ENCODE results near the gene PRDM12. TPM values are rescaled to one million over a fixed set of nuclear protein-coding genes. Genes with fewer than 3 reads are reported as not detected.

PRDM12 gene
- total RNA-seq, 2 donors from 2014 or later = not detected

DNA sequence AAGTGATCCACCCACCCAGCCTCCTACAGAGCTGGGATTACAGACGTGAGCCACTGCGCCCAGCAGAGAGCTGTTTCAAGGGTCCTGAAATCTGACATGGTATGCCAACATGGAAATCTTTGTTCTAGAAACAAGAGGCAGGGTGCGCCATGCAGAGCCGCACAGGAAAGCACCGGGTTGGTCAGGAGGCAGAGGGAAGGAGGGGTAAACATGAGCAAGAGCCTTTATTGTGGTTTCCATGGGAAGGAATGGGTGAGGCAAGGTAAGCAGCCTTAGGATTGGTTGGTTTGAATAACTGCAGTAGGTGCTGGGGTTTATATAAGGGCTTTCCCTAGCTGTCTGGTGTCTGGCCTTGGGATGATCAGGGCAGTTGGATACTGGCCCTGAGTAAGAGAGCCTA lies 23.7 kb downstream of the PRDM12 start:
- TF ChIP-seq, protein P1, sequence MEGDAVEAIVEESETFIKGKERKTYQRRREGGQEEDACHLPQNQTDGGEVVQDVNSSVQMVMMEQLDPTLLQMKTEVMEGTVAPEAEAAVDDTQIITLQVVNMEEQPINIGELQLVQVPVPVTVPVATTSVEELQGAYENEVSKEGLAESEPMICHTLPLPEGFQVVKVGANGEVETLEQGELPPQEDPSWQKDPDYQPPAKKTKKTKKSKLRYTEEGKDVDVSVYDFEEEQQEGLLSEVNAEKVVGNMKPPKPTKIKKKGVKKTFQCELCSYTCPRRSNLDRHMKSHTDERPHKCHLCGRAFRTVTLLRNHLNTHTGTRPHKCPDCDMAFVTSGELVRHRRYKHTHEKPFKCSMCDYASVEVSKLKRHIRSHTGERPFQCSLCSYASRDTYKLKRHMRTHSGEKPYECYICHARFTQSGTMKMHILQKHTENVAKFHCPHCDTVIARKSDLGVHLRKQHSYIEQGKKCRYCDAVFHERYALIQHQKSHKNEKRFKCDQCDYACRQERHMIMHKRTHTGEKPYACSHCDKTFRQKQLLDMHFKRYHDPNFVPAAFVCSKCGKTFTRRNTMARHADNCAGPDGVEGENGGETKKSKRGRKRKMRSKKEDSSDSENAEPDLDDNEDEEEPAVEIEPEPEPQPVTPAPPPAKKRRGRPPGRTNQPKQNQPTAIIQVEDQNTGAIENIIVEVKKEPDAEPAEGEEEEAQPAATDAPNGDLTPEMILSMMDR (IDR thresholded peaks at IDR 0.05) = no peak
- no peak overlapping the region for H3K4me3 ChIP-seq
- no peaks in the 10 kb centered on the region for H3K27me3 ChIP-seq (replicated peaks; ENCODE audit: insufficient read depth)
- H3K36me3 ChIP-seq = no peaks in the 10 kb centered on the region
- no peak overlapping the region for H3K27ac ChIP-seq
- no peak for DNase-seq (ENCODE audit: low spot score)
- H3K9me3 ChIP-seq = peaks cover 3% of the 10 kb centered on the region
- ATAC-seq (ENCODE audit: insufficient number of reproducible peaks, low FRiP score, low read depth) = no peak
- H3K4me1 ChIP-seq (ENCODE audit: control insufficient read depth in 1 of 2, low read depth in 2 of 2) = peaks cover 6 to 12% of the 10 kb centered on the region in 2 donors

DNA sequence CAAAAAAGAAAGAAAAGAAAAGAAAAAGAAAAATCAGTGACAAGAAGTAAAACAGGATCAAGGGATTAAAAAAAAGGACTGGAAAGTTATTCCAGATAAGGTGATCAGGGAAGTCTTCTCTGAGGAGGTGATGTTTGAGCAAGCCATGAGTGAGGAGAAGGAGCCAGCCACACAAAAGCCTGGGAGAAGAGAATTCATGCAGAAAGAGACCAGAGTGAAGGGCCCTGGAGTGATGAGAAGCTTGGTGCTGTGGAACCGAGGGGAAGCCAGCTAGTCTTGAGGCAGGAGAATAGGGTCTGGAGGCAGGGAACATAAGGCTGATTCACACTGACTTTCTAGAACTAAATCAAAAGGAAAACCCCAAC lies 25.2 kb downstream of the PRDM12 start:
- Histone ChIP-seq H3K4me1 (ENCODE audit: control insufficient read depth in 1 of 2, low read depth in 2 of 2) (peaks cover 10 to 20% of the 10 kb centered on the region in 2 donors), H3K36me3 (no peaks in the 10 kb centered on the region), H3K4me3 (peak overlapping the region; percentile 69), H3K27ac (peak overlapping the region; percentile 49 to 74), H3K9me3 (peaks cover 3% of the 10 kb centered on the region), H3K27me3 (replicated peaks; ENCODE audit: insufficient read depth) (no peaks in the 10 kb centered on the region)
- DNase-seq (ENCODE audit: low spot score) (no peak), ATAC-seq (ENCODE audit: insufficient number of reproducible peaks, low FRiP score, low read depth) (no peak)
- TF ChIP-seq, protein P1 (IDR thresholded peaks at IDR 0.05) = no peak

DNA sequence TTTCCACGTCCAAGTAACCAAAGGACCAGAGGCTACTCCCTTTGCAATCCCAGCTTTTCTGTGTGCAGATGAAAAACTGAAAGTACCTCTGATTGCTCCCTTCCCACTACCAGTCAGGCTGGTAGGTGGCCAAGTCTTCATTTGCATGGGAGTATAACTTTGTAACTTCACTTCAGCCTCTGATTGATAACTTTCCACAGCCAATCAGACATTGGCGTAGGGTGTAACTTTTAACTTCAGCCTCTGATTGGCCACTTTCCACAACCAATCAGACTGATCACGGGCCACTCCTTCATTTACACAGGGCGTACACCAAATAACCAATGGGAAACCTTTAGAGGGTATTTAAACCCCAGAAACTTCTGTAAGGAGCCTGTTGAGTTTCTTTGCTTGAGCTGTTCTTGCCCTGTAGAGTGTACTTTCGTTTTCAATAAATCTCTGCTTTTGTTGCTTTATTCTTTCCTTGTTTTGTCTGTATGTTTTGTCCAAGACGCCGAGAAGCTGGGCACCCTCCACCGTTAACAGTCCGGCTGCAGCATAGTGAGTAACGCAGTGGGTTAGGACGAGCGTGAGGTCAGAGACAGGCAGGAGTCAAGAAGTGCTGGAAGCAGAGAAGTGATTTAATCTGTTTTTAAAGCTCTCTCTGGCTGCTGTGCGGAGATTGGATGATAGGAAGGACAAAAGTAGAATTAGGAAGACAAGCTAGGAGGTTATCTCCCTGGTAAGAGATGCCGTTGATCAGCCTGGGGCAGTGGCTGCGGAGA lies 25.7 kb downstream of the PRDM12 start:
- no peaks in the 10 kb centered on the region for H3K27me3 ChIP-seq (replicated peaks; ENCODE audit: insufficient read depth)
- peaks cover 1% of the 10 kb centered on the region for H3K9me3 ChIP-seq
- peaks cover 14 to 25% of the 10 kb centered on the region in 2 donors for H3K4me1 ChIP-seq (ENCODE audit: control insufficient read depth in 1 of 2, low read depth in 2 of 2)
- ATAC-seq (ENCODE audit: insufficient number of reproducible peaks, low FRiP score, low read depth) = peak; percentile 86
- DNase-seq (ENCODE audit: low spot score) = peak; percentile 53
- H3K36me3 ChIP-seq = no peaks in the 10 kb centered on the region
- peak overlapping the region; percentile 73 to 85 for H3K27ac ChIP-seq
- TF ChIP-seq, protein P1 (IDR thresholded peaks at IDR 0.05) = no peak
- peak overlapping the region; percentile 69 for H3K4me3 ChIP-seq

DNA sequence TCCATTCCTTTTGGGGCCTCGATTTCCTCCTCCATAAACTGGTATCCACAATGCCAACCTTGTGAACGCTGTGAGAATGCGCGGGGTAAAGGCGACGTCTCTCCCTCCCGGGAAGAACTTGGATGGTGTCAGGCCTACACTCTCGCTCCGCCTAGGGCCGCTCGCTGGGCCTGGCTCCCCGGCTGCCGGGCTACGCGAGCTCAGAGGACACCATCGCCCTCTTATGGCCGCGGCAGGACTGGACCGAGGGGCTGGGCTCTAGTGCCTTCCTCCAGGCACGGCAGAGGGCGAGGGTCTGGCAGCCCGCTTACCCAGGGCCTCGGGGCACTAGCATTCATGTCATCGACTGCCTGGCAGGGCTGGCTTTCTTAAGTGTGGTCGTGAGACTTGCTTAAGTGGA lies 27.9 kb downstream of the PRDM12 start:
- Histone ChIP-seq H3K9me3 (no peaks in the 10 kb centered on the region), H3K36me3 (peaks cover 8% of the 10 kb centered on the region), H3K4me3 (peak overlapping the region; percentile 90), H3K27me3 (replicated peaks; ENCODE audit: insufficient read depth) (no peaks in the 10 kb centered on the region), H3K4me1 (ENCODE audit: control insufficient read depth in 1 of 2, low read depth in 2 of 2) (peaks cover 14 to 28% of the 10 kb centered on the region in 2 donors), H3K27ac (no peak overlapping the region)
- no peak for ATAC-seq (ENCODE audit: insufficient number of reproducible peaks, low FRiP score, low read depth)
- TF ChIP-seq, protein P1 (IDR thresholded peaks at IDR 0.05) = no peak
- no peak for DNase-seq (ENCODE audit: low spot score)

DNA sequence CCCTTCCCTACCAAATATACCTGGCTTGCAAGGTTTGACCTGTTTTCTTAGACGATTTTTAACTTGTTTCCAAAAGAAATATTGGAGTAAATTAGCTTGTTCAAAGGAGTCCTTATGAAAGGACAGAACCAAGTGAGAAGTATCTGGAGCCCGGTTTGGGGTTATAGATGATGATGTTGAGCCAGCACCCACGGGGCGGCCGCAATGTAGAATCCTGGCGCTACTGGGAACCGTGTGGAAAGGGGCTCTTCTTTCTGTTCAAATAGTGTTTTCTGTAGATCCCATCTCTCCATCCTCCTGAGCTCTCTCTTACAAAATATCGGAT lies 28.7 kb downstream of the PRDM12 start:
- peaks cover 14 to 28% of the 10 kb centered on the region in 2 donors for H3K4me1 ChIP-seq (ENCODE audit: control insufficient read depth in 1 of 2, low read depth in 2 of 2)
- TF ChIP-seq, protein P1 (IDR thresholded peaks at IDR 0.05) = no peak

More for the DNA sequence above, 28.7 kb downstream of the PRDM12 start:
- Histone ChIP-seq H3K27ac (peak overlapping the region in 1 of 2 donors; percentile 31), H3K36me3 (peaks cover 11% of the 10 kb centered on the region), H3K9me3 (no peaks in the 10 kb centered on the region), H3K27me3 (replicated peaks; ENCODE audit: insufficient read depth) (no peaks in the 10 kb centered on the region), H3K4me3 (peak overlapping the region; percentile 90)
- DNase-seq (ENCODE audit: low spot score) = no peak
- no peak for ATAC-seq (ENCODE audit: insufficient number of reproducible peaks, low FRiP score, low read depth)

Data from thoracic aorta (tissue), 2 donors.